Nephron progenitor cell (in vitro differentiated cells): ENCODE results near the gene PLIN1.

Experiments used
- DNase-seq: peaks from one replicate; pipeline ENCODE4 v3.0.0; 2021
- H3K27ac Mint-ChIP-seq: 2 replicates; pipeline ENCODE4 v1.8.0; 2021; ENCODE audit warnings: mild to moderate bottlenecking, moderate library complexity, mixed read lengths
- H3K27me3 Mint-ChIP-seq: 2 replicates; pipeline ENCODE4 v1.8.0; 2021; ENCODE audit warnings: mild to moderate bottlenecking, low read depth, mixed read lengths; ENCODE audit not compliant: poor library complexity
- H3K36me3 Mint-ChIP-seq: 2 replicates; pipeline ENCODE4 v1.8.0; 2021; ENCODE audit warnings: low read depth, mixed read lengths
- H3K4me1 Mint-ChIP-seq: 2 replicates; pipeline ENCODE4 v1.8.0; 2021; ENCODE audit warnings: mixed read lengths
- H3K4me3 Mint-ChIP-seq: 2 replicates; pipeline ENCODE4 v1.8.0; 2021; ENCODE audit warnings: mild to moderate bottlenecking, moderate library complexity, mixed read lengths
- H3K9me3 Mint-ChIP-seq: 2 replicates; pipeline ENCODE4 v1.8.0; 2021; ENCODE audit warnings: mild to moderate bottlenecking, moderate library complexity, mixed read lengths
- CTCF ChIP-seq: fragments of 200-600 bp; sonication (generic); IDR thresholded peaks from 2 replicates; pipeline ENCODE4 v1.5.0; 2021; ENCODE audit warnings: antibody characterized with exemption

PLIN1 gene

DNA sequence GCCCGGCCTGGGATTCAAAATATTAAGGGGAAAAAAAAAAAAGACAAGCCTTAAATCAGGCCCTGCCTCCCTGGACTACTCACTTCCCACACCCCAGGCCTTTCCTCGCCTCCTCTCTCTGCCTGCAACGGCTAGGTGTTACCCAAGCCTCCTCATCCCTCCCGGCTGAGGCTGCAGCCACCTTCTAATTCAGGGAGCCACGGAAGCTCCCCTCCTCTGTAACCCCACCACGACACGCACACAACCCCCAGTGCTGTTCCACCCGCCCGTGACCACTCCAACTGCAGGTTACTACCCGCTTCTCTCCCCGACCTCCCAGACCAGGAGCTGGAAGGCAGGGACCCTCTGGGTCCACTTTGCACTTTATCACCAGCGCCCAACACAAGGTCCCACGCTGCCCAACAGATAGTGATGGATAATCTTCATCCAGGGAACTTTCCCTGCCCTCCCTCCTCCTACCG, 24.8 kb downstream of the PLIN1 start:
- Mint-ChIP-seq H3K27ac (peak overlapping the region; percentile 15), H3K36me3 (peaks cover 22% of the 10 kb centered on the region), H3K9me3 (no peaks in the 10 kb centered on the region), H3K4me3 (peak overlapping the region; percentile 91), H3K27me3 (peaks cover 35% of the 10 kb centered on the region), H3K4me1 (peaks cover 22% of the 10 kb centered on the region)
- no peak for TF ChIP-seq CTCF
- DNase-seq = no peak

DNA sequence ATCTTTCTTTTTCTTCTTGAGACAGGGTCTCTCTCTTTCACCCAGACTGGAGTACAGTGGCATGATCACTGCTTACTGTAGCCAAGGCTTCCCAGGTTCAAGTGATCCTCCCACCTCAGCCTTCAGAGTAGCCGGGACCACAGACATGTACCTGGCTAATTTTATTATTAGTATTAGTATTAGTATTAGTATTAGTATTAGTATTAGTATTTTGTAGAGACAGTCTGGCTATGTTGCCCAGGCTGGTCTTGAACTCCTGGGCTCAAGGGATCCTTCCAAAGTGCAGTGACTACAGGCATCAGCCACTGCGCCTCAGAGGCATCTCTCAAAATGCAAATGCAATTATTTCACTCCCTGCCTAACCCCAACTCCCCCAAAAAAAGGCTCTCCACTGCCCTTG, 25.6 kb downstream of the PLIN1 start:
- no peak for DNase-seq
- TF ChIP-seq CTCF = no peak
- Mint-ChIP-seq H3K36me3 (peaks cover 22% of the 10 kb centered on the region), H3K27me3 (peaks cover 28% of the 10 kb centered on the region), H3K9me3 (no peaks in the 10 kb centered on the region), H3K4me1 (peaks cover 22% of the 10 kb centered on the region), H3K4me3 (peak overlapping the region; percentile 79), H3K27ac (no peak overlapping the region)

DNA sequence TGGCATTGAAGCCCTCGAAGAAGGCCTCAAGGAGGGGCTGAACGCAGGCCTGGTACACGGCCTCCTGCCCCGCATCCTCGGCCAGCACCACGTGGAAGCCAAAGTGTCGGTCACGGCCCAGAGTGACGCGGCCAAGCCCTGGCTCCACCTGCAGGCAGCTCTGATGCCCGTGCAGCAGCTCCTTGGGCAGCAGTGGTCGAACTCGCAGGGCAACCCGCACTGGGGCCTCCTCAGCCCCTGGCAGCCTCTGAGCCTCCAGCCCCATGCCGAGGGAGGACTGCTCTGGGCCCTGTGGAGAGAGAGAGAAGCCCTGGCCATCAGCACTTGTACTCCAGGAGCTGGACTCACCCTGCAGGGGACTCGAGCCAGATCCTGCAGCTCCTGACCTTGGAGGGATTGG, 26.5 kb downstream of the PLIN1 start:
- no peak for TF ChIP-seq CTCF
- no peaks in the 10 kb centered on the region for H3K9me3 Mint-ChIP-seq
- H3K4me3 Mint-ChIP-seq = no peak overlapping the region
- H3K36me3 Mint-ChIP-seq = peaks cover 22% of the 10 kb centered on the region
- no peak for DNase-seq
- H3K4me1 Mint-ChIP-seq = peaks cover 22% of the 10 kb centered on the region
- peaks cover 21% of the 10 kb centered on the region for H3K27me3 Mint-ChIP-seq
- H3K27ac Mint-ChIP-seq = no peak overlapping the region

DNA sequence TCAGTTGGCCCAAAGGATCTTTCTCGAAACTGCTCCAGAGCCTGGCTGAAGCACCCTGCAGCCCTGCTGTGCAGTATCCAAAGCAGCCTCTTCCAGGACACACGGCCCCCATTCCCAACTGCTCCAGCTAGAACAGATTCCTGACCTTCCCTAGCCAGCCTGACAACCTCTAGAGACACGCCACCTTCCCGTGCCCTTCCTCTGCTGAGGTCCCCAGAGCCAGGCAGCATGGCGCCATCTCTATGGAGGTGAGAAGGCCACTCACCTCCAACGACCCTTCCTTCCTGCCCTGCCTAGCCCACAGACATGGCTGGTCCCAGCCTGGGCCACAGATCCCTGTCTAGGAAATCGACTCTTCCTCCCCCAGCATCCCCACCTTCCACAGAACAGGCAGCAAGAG, 27.0 kb downstream of the PLIN1 start:
- Mint-ChIP-seq H3K36me3 (peaks cover 25% of the 10 kb centered on the region), H3K4me3 (no peak overlapping the region), H3K9me3 (no peaks in the 10 kb centered on the region), H3K27ac (no peak overlapping the region), H3K27me3 (peaks cover 21% of the 10 kb centered on the region), H3K4me1 (peaks cover 22% of the 10 kb centered on the region)
- no peak for TF ChIP-seq CTCF
- no peak for DNase-seq

GRCh38 chr15:89649716-89650115, 29.5 kb downstream of the PLIN1 start:
- Mint-ChIP-seq H3K4me3 (no peak overlapping the region), H3K9me3 (no peaks in the 10 kb centered on the region), H3K27me3 (peaks cover 8% of the 10 kb centered on the region), H3K4me1 (peaks cover 14% of the 10 kb centered on the region), H3K27ac (no peak overlapping the region), H3K36me3 (peaks cover 37% of the 10 kb centered on the region)
- no peak for DNase-seq
- TF ChIP-seq CTCF = no peak

DNA sequence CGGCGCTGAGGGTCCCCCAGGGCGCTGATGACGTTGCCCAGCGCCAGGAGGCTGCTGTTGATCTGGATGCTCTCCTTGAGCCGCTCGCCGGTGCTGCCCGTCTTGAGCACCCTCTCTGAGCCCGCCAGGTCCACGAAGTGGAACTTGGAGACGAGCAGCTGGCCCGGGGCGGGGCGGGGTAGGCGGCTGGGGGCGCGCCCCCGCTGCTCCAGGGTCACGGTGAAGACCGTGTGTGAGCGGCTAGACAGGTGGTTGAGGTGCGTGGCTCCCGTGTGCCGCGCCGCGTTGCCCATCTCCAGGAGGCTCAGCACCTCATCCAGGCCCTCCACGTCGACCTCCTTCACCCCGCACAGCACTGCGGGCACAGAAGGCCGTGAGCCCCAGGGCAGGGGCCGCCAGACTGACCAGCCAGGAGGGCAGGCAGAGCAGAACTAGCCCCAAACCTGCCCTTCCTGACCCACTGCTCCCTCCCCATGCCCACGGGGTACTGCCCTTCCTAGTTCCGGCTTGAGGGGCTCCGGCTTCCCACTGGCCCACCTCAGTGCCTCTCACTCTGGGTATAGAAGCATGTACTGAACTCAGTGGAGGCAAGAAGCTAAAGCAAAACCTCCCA, 30.0 kb downstream of the PLIN1 start:
- H3K4me3 Mint-ChIP-seq = no peak overlapping the region
- peaks cover 5% of the 10 kb centered on the region for H3K27me3 Mint-ChIP-seq

More for the DNA sequence above, 30.0 kb downstream of the PLIN1 start:
- TF ChIP-seq CTCF = no peak
- Mint-ChIP-seq H3K27ac (no peak overlapping the region), H3K9me3 (no peaks in the 10 kb centered on the region), H3K36me3 (peaks cover 42% of the 10 kb centered on the region), H3K4me1 (peaks cover 8% of the 10 kb centered on the region)
- no peak for DNase-seq
